Retina (tissue), 1 donor: Measurements from ENCODE around the gene CD69.
A peak's percentile ranks its signal among the peaks of the same experiment; 100 is the strongest.

ENCODE experiments used
- DNase-seq: peaks from one replicate; pipeline ENCODE4 v3.0.0-alpha.2; 2016

The CD69 gene

GRCh38 chr12:9779209-9779608 lies 18.5 kb upstream of the CD69 start:
- DNase-seq, result no peak

- DNase-seq, result no peak
Observed at GRCh38 chr12:9776781-9777180, 16.1 kb upstream of the CD69 start.

- DNase-seq, result no peak
Observed at GRCh38 chr12:9773216-9773877, 12.6 kb upstream of the CD69 start.

DNA sequence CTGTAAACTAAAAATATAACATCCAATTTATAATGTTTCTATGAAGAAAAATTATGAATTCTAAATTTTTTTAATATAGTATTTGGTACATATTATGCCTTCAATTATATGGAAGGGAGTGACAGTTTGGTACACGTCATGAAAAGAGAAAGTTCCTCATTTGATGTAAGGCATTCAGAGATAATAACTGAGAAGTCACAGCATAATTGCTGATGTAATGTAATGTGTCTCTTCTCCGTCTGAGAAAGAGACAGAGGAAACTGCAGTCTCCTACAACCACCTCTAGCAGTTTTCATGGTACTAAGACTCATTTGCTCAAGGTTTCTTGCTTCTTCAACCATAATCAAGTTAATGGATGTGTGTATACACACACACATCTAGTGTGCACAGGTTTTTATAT lies 2.3 kb upstream of the CD69 start:
- DNase-seq, result no peak

GRCh38 chr12:9762369-9762768 lies 1.7 kb upstream of the CD69 start:
- no peak for DNase-seq

GRCh38 chr12:9761419-9761781 lies 699 bp upstream of the CD69 start:
- no peak for DNase-seq

- no peak for DNase-seq
Observed at GRCh38 chr12:9760120-9760519, 581 bp downstream of the CD69 start.

- no peak for DNase-seq
Observed at GRCh38 chr12:9759694-9760093, 1.0 kb downstream of the CD69 start.

GRCh38 chr12:9758119-9758518 lies 2.6 kb downstream of the CD69 start:
- no peak for DNase-seq

DNA sequence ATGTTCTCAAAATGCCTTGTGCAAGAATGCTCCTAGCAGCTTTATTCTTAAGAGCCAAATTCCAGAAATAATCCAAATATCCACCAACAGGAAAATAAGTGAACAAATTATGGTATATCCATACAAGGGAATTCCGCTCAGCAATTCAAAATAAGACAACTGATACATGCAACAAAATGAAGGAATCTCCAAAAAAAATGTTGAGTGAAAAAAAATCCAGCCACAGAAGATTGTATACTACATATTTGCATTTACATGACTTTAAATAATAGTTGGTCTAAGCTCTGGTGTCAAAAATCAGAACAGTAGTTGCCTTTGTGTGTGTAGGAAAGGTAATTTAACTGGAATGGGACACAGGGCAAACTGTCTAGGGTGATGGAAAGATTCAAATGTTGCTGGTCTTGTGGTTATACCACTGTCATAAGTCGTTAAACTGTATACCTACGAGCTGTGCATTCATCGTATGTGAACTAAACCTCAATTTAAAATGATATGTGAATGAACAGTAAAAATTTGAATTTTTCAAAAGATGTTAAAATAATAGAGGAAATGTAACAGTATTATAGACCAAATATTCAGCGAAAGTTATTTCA lies 3.2 kb downstream of the CD69 start:
- no peak for DNase-seq

GRCh38 chr12:9756706-9757105 lies 4.0 kb downstream of the CD69 start:
- no peak for DNase-seq

DNA sequence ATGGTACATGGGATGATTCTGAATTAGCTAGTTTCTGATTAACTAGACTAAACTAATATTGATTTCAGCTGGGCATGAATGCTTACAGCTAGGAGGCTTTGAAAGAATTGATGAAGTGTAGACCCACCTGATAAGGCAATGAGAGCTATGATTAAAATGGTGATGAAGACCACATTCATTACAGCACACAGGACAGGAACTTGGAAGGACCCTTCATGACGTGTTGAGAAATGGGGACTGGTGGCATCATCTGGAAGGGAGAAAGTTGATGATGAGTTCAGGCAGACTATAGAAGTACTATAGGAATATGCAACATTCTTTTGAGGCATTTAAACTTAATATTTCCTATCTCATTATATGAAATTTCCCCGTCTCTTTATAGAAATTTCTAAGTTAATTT lies 4.5 kb downstream of the CD69 start:
- DNase-seq, result no peak

- DNase-seq, result no peak
Observed at GRCh38 chr12:9755567-9755966, 5.1 kb downstream of the CD69 start.

DNA sequence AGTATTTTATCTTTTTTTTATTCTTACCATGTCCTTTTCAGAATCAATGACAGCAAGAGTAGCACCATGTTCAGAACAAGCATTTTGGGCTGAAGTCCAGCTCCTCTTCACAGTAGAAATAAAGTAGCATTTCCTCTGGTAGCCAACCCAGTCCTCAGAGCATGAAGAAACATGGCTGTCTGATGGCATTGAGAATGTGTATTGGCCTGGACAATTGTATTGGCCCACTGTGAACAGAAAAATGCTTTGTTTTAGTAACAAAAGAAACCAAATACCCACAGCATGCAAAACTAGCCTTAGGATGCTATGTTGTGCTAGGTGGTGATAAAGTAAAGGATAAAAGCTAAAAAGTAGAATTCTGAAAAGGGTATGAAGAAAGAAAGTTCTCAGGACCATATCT lies 5.7 kb downstream of the CD69 start:
- no peak for DNase-seq

- no peak for DNase-seq
Observed at GRCh38 chr12:9754099-9754927, 6.4 kb downstream of the CD69 start.

GRCh38 chr12:9753498-9753897 lies 7.2 kb downstream of the CD69 start:
- no peak for DNase-seq

DNA sequence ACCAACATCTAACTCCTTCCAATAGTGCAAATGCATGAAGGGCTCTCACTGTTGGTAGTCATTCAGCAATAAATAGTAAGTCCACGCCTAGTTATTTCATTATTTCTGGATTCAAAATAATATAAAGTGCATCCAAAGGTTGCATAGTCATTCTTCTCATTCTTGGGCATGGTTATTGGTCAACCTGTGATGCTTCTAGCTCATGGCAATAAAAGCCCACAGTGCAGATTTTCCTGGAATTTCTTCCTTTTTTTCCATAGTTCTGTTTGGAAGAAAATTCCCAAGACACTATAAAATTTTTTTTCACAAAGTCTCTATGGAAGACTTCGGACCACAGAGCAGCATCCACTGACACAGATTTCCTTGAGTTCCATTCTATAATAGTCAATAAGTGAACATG lies 7.6 kb downstream of the CD69 start:
- DNase-seq, result no peak

GRCh38 chr12:9752145-9752933 lies 8.4 kb downstream of the CD69 start:
- DNase-seq, result no peak

- DNase-seq, result no peak
Observed at GRCh38 chr12:9751204-9752144, 9.2 kb downstream of the CD69 start.

DNA sequence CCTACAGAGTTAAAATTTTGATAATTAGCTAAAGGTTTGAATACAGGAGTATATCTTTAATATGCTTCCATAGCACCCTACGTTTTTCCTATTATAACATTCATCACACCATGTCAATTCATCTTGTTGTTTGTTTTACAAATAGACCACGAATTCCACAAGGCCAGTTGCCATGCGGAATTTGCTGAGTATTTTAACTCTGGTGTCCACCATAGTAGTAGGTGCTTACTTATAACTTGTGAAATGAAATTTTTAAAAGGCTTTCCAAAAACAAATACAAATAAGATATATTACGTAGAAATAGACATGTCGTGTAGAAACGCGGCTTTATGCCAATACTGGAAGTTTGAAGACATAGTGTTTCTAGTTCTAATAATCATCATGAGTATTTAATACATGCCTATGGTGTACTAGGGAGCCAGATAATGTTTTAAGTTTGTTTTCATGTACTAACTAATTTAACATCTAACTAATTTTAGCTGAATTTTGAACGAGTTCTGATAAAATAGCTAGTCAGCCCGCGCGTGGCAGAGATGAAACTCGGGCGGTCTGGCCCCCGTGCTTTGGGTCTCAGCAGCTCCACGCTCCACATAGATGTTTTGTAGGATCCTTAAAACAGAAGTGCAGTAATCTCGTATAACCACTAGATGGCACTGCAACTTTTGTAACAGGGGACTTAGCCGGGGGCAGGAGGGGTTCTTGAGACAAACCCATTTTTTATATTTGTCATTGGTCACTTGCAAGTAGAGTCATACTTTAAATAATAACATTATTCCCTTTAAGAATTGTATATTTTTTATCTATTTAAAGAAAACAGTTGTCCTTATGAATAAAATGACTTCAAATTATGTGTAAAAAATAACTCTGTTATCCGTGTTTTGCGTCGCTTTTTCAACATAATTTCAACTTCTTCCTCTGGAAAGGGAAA lies 10.2 kb downstream of the CD69 start:
- peak; percentile 74 for DNase-seq

GRCh38 chr12:9749640-9750039 lies 11.1 kb downstream of the CD69 start:
- DNase-seq, result no peak
